HEK293T (cell line): Measurements from ENCODE around the gene PAM.

Experiments
- ARNT ChIP-seq: fragments of 450-650 bp; IDR thresholded peaks from 2 replicates; pipeline ENCODE4 v1.6.1; 2017; ENCODE audit warnings: mild to moderate bottlenecking
- BHLHE40 ChIP-seq: fragments of 450-650 bp; IDR thresholded peaks from 2 replicates; pipeline ENCODE4 v1.6.1; 2016; ENCODE audit warnings: mild to moderate bottlenecking, moderate library complexity, borderline replicate concordance
- FOXA1 ChIP-seq: fragments of 450-650 bp; IDR thresholded peaks from 2 replicates; pipeline ENCODE4 v1.6.1; 2016; ENCODE audit warnings: mild to moderate bottlenecking
- NFRKB ChIP-seq: fragments of 450-650 bp; IDR thresholded peaks from 2 replicates; pipeline ENCODE4 v1.6.1; 2016; ENCODE audit warnings: mild to moderate bottlenecking, moderate library complexity

DNA sequence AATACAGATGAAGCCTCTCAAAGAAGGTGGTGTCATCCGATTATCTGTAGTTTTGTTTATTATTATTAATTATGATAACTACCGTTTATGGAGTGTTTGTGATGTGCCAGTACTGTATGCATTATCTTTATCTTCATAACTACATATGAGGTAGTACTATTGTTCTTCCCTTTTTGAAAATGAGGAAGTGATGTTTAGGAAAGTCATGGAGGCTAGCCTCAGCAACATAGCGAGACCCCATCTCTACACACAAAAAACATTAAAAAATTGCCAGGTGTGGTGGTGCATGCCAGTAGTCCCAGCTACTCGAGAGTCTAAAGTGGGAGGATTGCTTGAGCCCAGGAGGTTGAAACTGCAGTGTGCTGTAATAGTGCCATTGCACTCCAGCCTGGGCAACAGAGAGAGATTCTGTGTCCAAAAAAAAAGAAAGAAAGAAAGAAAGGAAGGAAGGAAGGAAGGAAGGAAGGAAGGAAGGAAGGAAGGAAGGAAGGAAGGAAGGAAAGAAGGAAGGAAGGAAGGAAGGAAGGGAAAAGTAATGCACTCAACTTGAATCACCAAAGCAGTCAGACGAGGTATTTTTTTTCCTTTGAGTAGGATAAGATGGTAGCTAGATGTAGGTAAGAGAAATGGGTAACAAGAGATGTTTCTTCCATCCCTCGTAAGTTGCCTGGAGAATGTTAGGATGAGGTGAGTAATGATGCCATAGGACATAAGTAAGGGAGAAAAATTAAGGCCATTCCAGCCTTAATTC is 47.8 kb downstream of the PAM start:
- TF ChIP-seq FOXA1 (no peak), BHLHE40 (no peak), ARNT (no peak), NFRKB (no peak)
